T-helper 1 cell (primary cell): ENCODE measurements around the gene NKTR.
A peak's percentile ranks its signal among the peaks of the same experiment; 100 is the strongest.
"Not testable (repeated sequence)": the region's sequence is repeated elsewhere in the genome, so short reads cannot be mapped to it uniquely, and the experiment has no call there.

Experiments used
- DNase-seq, 5 donors: peaks; one replicate each; pipeline ENCODE4 v3.0.0-alpha.2; 2012 to 2020
- total RNA-seq, 4 donors: gene quantifications; one replicate each; lab custom pipeline; 2026; lab: John Stamatoyannopoulos, UW

Gene NKTR
- total RNA-seq, result 501 to 773 (median 665) reads per million in 4 donors

GRCh38 chr3:42600111-42600957, at the start of gene NKTR:
Gene NKTR, plus strand, starts transcription at chr3:42600686. Its CDS starts 321 bp downstream, at chr3:42601007.
- DNase-seq, result peak; percentile 98 to 100 (median 99)

- DNase-seq, result no peak
These were observed 47.7 kb upstream of the NKTR start for GRCh38 chr3:42552830-42553229.

- DNase-seq, result peak in 3 of 5 donors; percentile 32 to 90 (median 34)
These were observed 44.3 kb upstream of the NKTR start for GRCh38 chr3:42556089-42556632.

GRCh38 chr3:42556817-42557216, 43.7 kb upstream of the NKTR start:
- not testable (repeated sequence) for DNase-seq

GRCh38 chr3:42557854-42558253, 42.6 kb upstream of the NKTR start:
- DNase-seq, result peak in 3 of 5 donors; percentile 19 to 50 (median 28)

GRCh38 chr3:42562047-42562907, 38.2 kb upstream of the NKTR start:
- no peak for DNase-seq

GRCh38 chr3:42569593-42570142, 30.8 kb upstream of the NKTR start:
- no peak for DNase-seq

GRCh38 chr3:42572278-42572677, 28.2 kb upstream of the NKTR start:
- DNase-seq, result no peak

GRCh38 chr3:42575137-42575741, 25.2 kb upstream of the NKTR start:
- no peak for DNase-seq

GRCh38 chr3:42578054-42578453, 22.4 kb upstream of the NKTR start:
- DNase-seq, result no peak

- DNase-seq, result not testable (repeated sequence)
These were observed 21.1 kb upstream of the NKTR start for GRCh38 chr3:42579346-42579745.

- no peak for DNase-seq
These were observed 19.1 kb upstream of the NKTR start for GRCh38 chr3:42581400-42581708.

- peak; percentile 91 to 95 (median 95) for DNase-seq
These were observed 18.6 kb upstream of the NKTR start, which contains the start of gene SEC22C for GRCh38 chr3:42581709-42582473. Gene SEC22C, minus strand, starts transcription at chr3:42581967. Its CDS starts 12,921 bp downstream, at chr3:42569046.

GRCh38 chr3:42582474-42583070, 17.9 kb upstream of the NKTR start:
- DNase-seq, result no peak

- no peak for DNase-seq
These were observed 11.9 kb upstream of the NKTR start for GRCh38 chr3:42588625-42589024.

GRCh38 chr3:42589382-42590109, 10.9 kb upstream of the NKTR start:
- no peak for DNase-seq

GRCh38 chr3:42590989-42591756, 9.3 kb upstream of the NKTR start:
- no peak for DNase-seq

- no peak for DNase-seq
These were observed 8.7 kb upstream of the NKTR start for GRCh38 chr3:42591811-42592210.

GRCh38 chr3:42593635-42594034, 6.9 kb upstream of the NKTR start:
- DNase-seq, result no peak

- no peak for DNase-seq
These were observed 4.8 kb upstream of the NKTR start for GRCh38 chr3:42595682-42596081.
